ENCODE data around the gene ELOVL1.

The ELOVL1 gene

DNA sequence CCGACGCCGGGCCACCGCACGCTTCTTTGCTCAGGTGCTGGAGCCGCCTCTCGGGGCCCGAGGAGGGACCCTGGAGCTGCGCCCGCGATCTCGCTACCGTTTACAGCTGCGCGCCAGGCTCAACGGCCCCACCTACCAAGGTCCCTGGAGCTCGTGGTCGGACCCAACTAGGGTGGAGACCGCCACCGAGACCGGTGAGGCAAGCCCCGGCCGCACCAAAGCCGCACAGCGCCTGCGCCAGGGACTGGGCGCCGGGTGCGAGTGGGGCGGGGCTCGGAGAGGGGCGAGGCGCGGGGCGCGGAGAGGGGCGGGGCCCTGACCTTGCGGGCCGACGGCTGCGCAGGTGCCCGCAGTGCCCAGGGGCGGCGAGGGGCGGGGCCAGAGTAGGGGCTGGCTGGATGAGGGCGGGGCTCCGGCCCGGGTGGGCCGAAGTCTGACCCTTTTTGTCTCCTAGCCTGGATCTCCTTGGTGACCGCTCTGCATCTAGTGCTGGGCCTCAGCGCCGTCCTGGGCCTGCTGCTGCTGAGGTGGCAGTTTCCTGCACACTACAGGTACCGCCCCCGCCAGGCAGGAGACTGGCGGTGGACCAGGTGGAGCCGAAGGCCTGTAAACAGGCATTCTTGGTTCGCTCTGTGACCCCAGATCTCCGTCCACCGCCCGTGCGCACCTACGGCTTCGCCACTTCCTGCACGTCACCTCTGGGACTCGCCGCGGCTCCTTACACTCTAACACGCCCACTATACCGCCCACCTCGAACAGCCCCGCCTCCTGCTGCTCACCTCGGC, 18.8 kb downstream of the ELOVL1 start:
- Histone ChIP-seq H3K27me3 (ENCODE audit: control insufficient read depth, insufficient read depth, low read length) (no peaks in the 10 kb centered on the region), H3K27ac (ENCODE audit: low read depth, low read length) (peak overlapping the region; percentile 89), H3K36me3 (ENCODE audit: control insufficient read depth, insufficient read depth, low read length) (no peaks in the 10 kb centered on the region), H3K4me3 (ENCODE audit: low read length) (peak overlapping the region; percentile 76), H3K4me1 (ENCODE audit: control insufficient read depth, insufficient read depth, low read length) (peaks cover 6% of the 10 kb centered on the region), H3K9ac (ENCODE audit: low read length) (peak overlapping the region; percentile 59)

- peak overlapping the region; percentile 89 for H3K27ac ChIP-seq (ENCODE audit: low read depth, low read length)
- no peaks in the 10 kb centered on the region for H3K27me3 ChIP-seq (ENCODE audit: control insufficient read depth, insufficient read depth, low read length)
- H3K4me3 ChIP-seq (ENCODE audit: low read length), result peak overlapping the region; percentile 76
- H3K9ac ChIP-seq (ENCODE audit: low read length), result peak overlapping the region; percentile 42
- H3K36me3 ChIP-seq (ENCODE audit: control insufficient read depth, insufficient read depth, low read length), result no peaks in the 10 kb centered on the region
- H3K4me1 ChIP-seq (ENCODE audit: control insufficient read depth, insufficient read depth, low read length), result peaks cover 6% of the 10 kb centered on the region
Measured at GRCh38 chr1:43348343-43348808, 19.4 kb downstream of the ELOVL1 start.

- Histone ChIP-seq H3K27ac (ENCODE audit: low read depth, low read length) (no peak overlapping the region), H3K4me1 (ENCODE audit: control insufficient read depth, insufficient read depth, low read length) (peaks cover 6% of the 10 kb centered on the region), H3K36me3 (ENCODE audit: control insufficient read depth, insufficient read depth, low read length) (no peaks in the 10 kb centered on the region), H3K9ac (ENCODE audit: low read length) (no peak overlapping the region), H3K27me3 (ENCODE audit: control insufficient read depth, insufficient read depth, low read length) (no peaks in the 10 kb centered on the region), H3K4me3 (ENCODE audit: low read length) (no peak overlapping the region)
Measured at GRCh38 chr1:43346636-43347035, 21.2 kb downstream of the ELOVL1 start.

DNA sequence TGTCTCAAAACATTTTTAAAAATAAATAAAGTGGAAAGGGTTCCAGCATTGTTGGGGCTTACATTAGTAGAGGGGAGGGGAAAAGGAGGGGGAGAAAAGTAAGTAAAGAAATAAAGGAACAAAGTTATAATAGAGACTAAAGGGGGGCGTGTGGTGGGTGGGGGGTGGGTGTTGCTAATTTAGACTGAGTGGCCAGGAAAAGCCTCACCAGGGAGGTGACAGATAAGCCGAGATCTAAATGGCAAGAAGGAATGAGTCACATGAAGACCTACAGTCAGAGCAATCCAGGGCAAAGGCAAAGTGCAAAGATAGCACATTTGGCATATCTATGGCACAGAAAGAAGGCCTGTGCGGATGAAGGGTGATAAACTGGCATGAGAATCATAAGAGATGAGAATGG, 22.7 kb downstream of the ELOVL1 start:
- Histone ChIP-seq H3K27me3 (ENCODE audit: control insufficient read depth, insufficient read depth, low read length) (no peaks in the 10 kb centered on the region), H3K27ac (ENCODE audit: low read depth, low read length) (no peak overlapping the region), H3K36me3 (ENCODE audit: control insufficient read depth, insufficient read depth, low read length) (no peaks in the 10 kb centered on the region), H3K4me1 (ENCODE audit: control insufficient read depth, insufficient read depth, low read length) (peaks cover 4% of the 10 kb centered on the region), H3K4me3 (ENCODE audit: low read length) (no peak overlapping the region), H3K9ac (ENCODE audit: low read length) (no peak overlapping the region)

DNA sequence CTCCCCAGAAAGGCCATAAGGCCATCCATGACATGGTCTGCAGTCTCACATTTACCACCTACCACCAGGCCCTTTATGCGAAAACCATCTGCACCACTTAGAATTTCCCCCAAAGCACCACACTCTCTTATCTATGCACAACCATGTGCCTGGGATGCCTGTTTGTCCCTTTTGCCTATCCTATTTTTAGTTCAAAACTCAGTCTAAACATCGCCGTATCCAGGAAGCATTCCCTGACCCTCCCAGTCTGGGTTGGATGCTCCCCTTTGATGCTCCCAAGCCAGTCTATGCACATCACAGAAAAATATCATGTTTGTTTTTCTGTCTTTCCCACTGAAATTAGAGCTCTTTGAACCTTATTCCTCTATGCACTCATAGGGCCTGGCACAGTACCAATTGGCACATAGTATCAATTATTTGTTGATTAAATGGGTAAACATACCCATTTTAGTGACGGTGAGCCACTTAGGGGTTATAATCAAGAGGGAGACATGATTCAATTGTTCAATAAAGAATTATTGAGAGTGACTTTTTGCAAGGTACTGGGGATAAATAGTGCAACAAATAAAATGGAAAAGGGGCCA, 23.5 kb downstream of the ELOVL1 start:
- no peak overlapping the region for H3K9ac ChIP-seq (ENCODE audit: low read length)
- H3K27me3 ChIP-seq (ENCODE audit: control insufficient read depth, insufficient read depth, low read length), result no peaks in the 10 kb centered on the region
- no peak overlapping the region for H3K27ac ChIP-seq (ENCODE audit: low read depth, low read length)
- H3K36me3 ChIP-seq (ENCODE audit: control insufficient read depth, insufficient read depth, low read length), result no peaks in the 10 kb centered on the region
- H3K4me3 ChIP-seq (ENCODE audit: low read length), result no peak overlapping the region
- H3K4me1 ChIP-seq (ENCODE audit: control insufficient read depth, insufficient read depth, low read length), result no peaks in the 10 kb centered on the region

DNA sequence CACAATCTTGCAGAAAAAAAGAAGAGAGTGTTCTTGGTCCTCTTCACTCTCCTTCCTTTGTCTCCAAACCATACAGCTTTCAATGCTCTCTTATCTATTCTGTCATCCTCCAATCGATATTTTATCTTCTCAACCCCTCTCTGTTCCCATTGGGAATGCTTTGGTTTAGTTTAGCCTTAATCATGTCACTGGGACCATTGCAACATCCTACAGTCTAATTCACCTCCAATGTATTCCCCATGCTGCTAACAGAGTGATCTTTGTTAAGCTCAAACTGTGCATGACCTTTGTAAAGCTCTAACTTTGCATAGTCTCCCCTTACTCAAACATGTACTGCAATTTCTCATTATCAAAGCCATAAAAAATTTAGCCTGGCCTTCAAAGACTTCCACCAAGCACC, 27.3 kb downstream of the ELOVL1 start:
- no peaks in the 10 kb centered on the region for H3K36me3 ChIP-seq (ENCODE audit: control insufficient read depth, insufficient read depth, low read length)
- no peak overlapping the region for H3K9ac ChIP-seq (ENCODE audit: low read length)
- no peak overlapping the region for H3K27ac ChIP-seq (ENCODE audit: low read depth, low read length)
- H3K4me3 ChIP-seq (ENCODE audit: low read length), result no peak overlapping the region
- H3K27me3 ChIP-seq (ENCODE audit: control insufficient read depth, insufficient read depth, low read length), result no peaks in the 10 kb centered on the region
- H3K4me1 ChIP-seq (ENCODE audit: control insufficient read depth, insufficient read depth, low read length), result no peaks in the 10 kb centered on the region

- Histone ChIP-seq H3K27me3 (ENCODE audit: control insufficient read depth, insufficient read depth, low read length) (no peaks in the 10 kb centered on the region), H3K4me3 (ENCODE audit: low read length) (no peak overlapping the region), H3K4me1 (ENCODE audit: control insufficient read depth, insufficient read depth, low read length) (no peaks in the 10 kb centered on the region), H3K36me3 (ENCODE audit: control insufficient read depth, insufficient read depth, low read length) (no peaks in the 10 kb centered on the region), H3K27ac (ENCODE audit: low read depth, low read length) (no peak overlapping the region), H3K9ac (ENCODE audit: low read length) (no peak overlapping the region)
Measured at GRCh38 chr1:43339584-43340232, 28.1 kb downstream of the ELOVL1 start.

- Histone ChIP-seq H3K4me1 (ENCODE audit: control insufficient read depth, insufficient read depth, low read length) (no peaks in the 10 kb centered on the region), H3K27me3 (ENCODE audit: control insufficient read depth, insufficient read depth, low read length) (no peaks in the 10 kb centered on the region), H3K9ac (ENCODE audit: low read length) (no peak overlapping the region), H3K36me3 (ENCODE audit: control insufficient read depth, insufficient read depth, low read length) (no peaks in the 10 kb centered on the region), H3K4me3 (ENCODE audit: low read length) (no peak overlapping the region), H3K27ac (ENCODE audit: low read depth, low read length) (no peak overlapping the region)
Measured at GRCh38 chr1:43338001-43338400, 29.8 kb downstream of the ELOVL1 start.

- Histone ChIP-seq H3K27me3 (ENCODE audit: control insufficient read depth, insufficient read depth, low read length) (no peaks in the 10 kb centered on the region), H3K27ac (ENCODE audit: low read depth, low read length) (no peak within 1 kb of the TSS), H3K4me3 (ENCODE audit: low read length) (no peak within 1 kb of the TSS), H3K9ac (ENCODE audit: low read length) (no peak within 1 kb of the TSS), H3K4me1 (ENCODE audit: control insufficient read depth, insufficient read depth, low read length) (no peaks in the 10 kb centered on the region), H3K36me3 (ENCODE audit: control insufficient read depth, insufficient read depth, low read length) (no peaks in the 10 kb centered on the region)
Measured at GRCh38 chr1:43337588-43337987, 30.2 kb downstream of the ELOVL1 start, which contains the start of gene MPL. TSS of gene MPL (plus strand) at chr1:43337818. CDS start at chr1:43337849, 31 bp downstream.

- Histone ChIP-seq H3K27ac (ENCODE audit: low read depth, low read length) (no peak overlapping the region), H3K9ac (ENCODE audit: low read length) (no peak overlapping the region), H3K27me3 (ENCODE audit: control insufficient read depth, insufficient read depth, low read length) (no peaks in the 10 kb centered on the region), H3K4me1 (ENCODE audit: control insufficient read depth, insufficient read depth, low read length) (no peaks in the 10 kb centered on the region), H3K36me3 (ENCODE audit: control insufficient read depth, insufficient read depth, low read length) (no peaks in the 10 kb centered on the region), H3K4me3 (ENCODE audit: low read length) (no peak overlapping the region)
Measured at GRCh38 chr1:43334453-43335205, 33.2 kb downstream of the ELOVL1 start.

- Histone ChIP-seq H3K27me3 (ENCODE audit: control insufficient read depth, insufficient read depth, low read length) (no peaks in the 10 kb centered on the region), H3K4me1 (ENCODE audit: control insufficient read depth, insufficient read depth, low read length) (no peaks in the 10 kb centered on the region), H3K4me3 (ENCODE audit: low read length) (no peak overlapping the region), H3K9ac (ENCODE audit: low read length) (no peak overlapping the region), H3K27ac (ENCODE audit: low read depth, low read length) (no peak overlapping the region), H3K36me3 (ENCODE audit: control insufficient read depth, insufficient read depth, low read length) (no peaks in the 10 kb centered on the region)
Measured at GRCh38 chr1:43331688-43332087, 36.1 kb downstream of the ELOVL1 start.
